K562 (cell line): ENCODE measurements around the gene B3GNT9. TPM values are rescaled to one million over a fixed set of nuclear protein-coding genes. Genes with fewer than 3 reads are reported as not detected.

ENCODE experiments used
- ATAC-seq: fragments of 200-7000 bp; cut with Tn5 transposase; 3 replicates; pipeline ENCODE4 v1.9.1; 2020; ENCODE audit warnings: moderate library complexity
- BruUV-seq: library from RNA; stranded (reverse); fragments of 400-500 nt; replicated peaks from 2 replicates; lab custom pipeline; 2021; lab: Mats Ljungman, UMichigan
- CTCF ChIA-PET: fragments of 300-600 bp; formaldehyde crosslinking; extraction: SDS; loops from one replicate; lab custom pipeline; 2021; ENCODE audit warnings: low intra/inter-chr PET ratio; lab: Yijun Ruan, JAX
- POLR2A ChIA-PET: fragments of 300-600, 350-650 bp; sonication (Branson Sonifier 250); formaldehyde crosslinking; extraction: SDS; loops from one replicate; lab custom pipeline; 2021; ENCODE audit warnings: antibody characterized with exemption, inconsistent platforms; lab: Yijun Ruan, JAX
- DNase-seq, 4 experiments: peaks; one replicate each; pipeline versions ENCODE4 v3.0.0 to v3.0.0-alpha.2; 2011 to 2018; ENCODE audit warnings: low spot score in 3 of 4, mixed read lengths in 3 of 4; ENCODE audit errors: extremely low read depth in 1 of 4
- FAIRE-seq: peaks from 2 replicates; lab custom pipeline; 2011; peaks lifted over from hg19 to GRCh38; lab: Jason Lieb, UNC
- H2AFZ ChIP-seq: 2 replicates; pipeline ENCODE4 v1.6.0; 2011; ENCODE audit warnings: low read depth, low read length, control low read depth, inconsistent platforms
- H3K27ac ChIP-seq: fragments of 200-600 bp; 3 replicates; pipeline ENCODE4 v1.8.0; 2011; ENCODE audit warnings: low read depth, mild to moderate bottlenecking, control low read depth, inconsistent platforms, low read length, moderate library complexity, mixed read lengths; ENCODE audit errors: extremely low read depth
- H3K27me3 ChIP-seq, 2 experiments: fragments of 300-600 bp in 1 of 2; 2 replicates in 1 of 2; 3 replicates in 1 of 2; pipeline versions ENCODE4 v1.6.0 to v1.8.0; 2011; ENCODE audit warnings: inconsistent platforms in 2 of 2, low read length in 2 of 2, mild to moderate bottlenecking in 1 of 2, mixed read lengths in 1 of 2, moderate library complexity in 1 of 2; ENCODE audit not compliant: control insufficient read depth in 2 of 2, insufficient read depth in 2 of 2
- H3K36me3 ChIP-seq: fragments of 300-600 bp; 3 replicates; pipeline ENCODE4 v1.8.0; 2011; ENCODE audit warnings: mild to moderate bottlenecking, low read length, inconsistent platforms; ENCODE audit not compliant: control insufficient read depth, insufficient read depth
- H3K4me1 ChIP-seq, 2 experiments: fragments of 200-600 bp in 1 of 2; replicated peaks in 1 of 2; 2 replicates in 1 of 2; 3 replicates in 1 of 2; pipeline versions ENCODE4 v1.5.1 to v1.8.0; 2011; ENCODE audit warnings: inconsistent platforms in 2 of 2, low read length in 2 of 2, mild to moderate bottlenecking in 1 of 2, mixed read lengths in 1 of 2, moderate library complexity in 1 of 2; ENCODE audit not compliant: control insufficient read depth in 2 of 2, insufficient read depth in 2 of 2
- H3K4me2 ChIP-seq: 2 replicates; pipeline ENCODE4 v1.6.1; 2011; ENCODE audit warnings: low read length, control low read depth, inconsistent platforms, mixed read lengths; ENCODE audit not compliant: insufficient read depth
- H3K4me3 ChIP-seq: fragments of 200-600 bp; sonication (generic), shearing (Covaris generic); 2 replicates; pipeline ENCODE4 v1.5.1; 2016; ENCODE audit warnings: control low read depth, inconsistent platforms
- H3K79me2 ChIP-seq: fragments of 200-600 bp; 3 replicates; pipeline ENCODE4 v1.8.0; 2011; ENCODE audit warnings: low read length, inconsistent platforms; ENCODE audit not compliant: control insufficient read depth, insufficient read depth
- H3K9ac ChIP-seq, 2 experiments: 2 replicates each; pipeline versions ENCODE4 v1.6.0 to v1.6.1; 2011; ENCODE audit warnings: low read depth in 2 of 2, low read length in 2 of 2, control low read depth in 1 of 2, inconsistent platforms in 1 of 2, mild to moderate bottlenecking in 1 of 2, mixed read lengths in 1 of 2; ENCODE audit not compliant: insufficient read depth in 1 of 2
- H3K9me1 ChIP-seq: one replicate; pipeline ENCODE4 v1.6.0; 2011; ENCODE audit warnings: inconsistent platforms, mild to moderate bottlenecking, low read length, moderate library complexity; ENCODE audit not compliant: control insufficient read depth, insufficient read depth
- H3K9me3 ChIP-seq: replicated peaks from 2 replicates; pipeline ENCODE4 v1.5.1; 2011; ENCODE audit warnings: low read depth, low read length, inconsistent platforms; ENCODE audit not compliant: control insufficient read depth, insufficient read depth
- H4K20me1 ChIP-seq: replicated peaks from 2 replicates; pipeline ENCODE4 v1.6.1; 2011; ENCODE audit warnings: low read length, inconsistent platforms, mixed read lengths; ENCODE audit not compliant: control insufficient read depth, insufficient read depth
- CCNT2 ChIP-seq: IDR thresholded peaks from 2 replicates; pipeline ENCODE4 v1.6.1; 2011; ENCODE audit warnings: borderline replicate concordance, low read depth, mild to moderate bottlenecking, moderate library complexity, mixed read lengths, low read length; ENCODE audit not compliant: insufficient read length; ENCODE audit errors: extremely low read depth
- DNMT1 ChIP-seq: fragments of 450-650 bp; IDR thresholded peaks from 2 replicates; pipeline ENCODE4 v1.6.1; 2016; ENCODE audit warnings: antibody characterized with exemption, mild to moderate bottlenecking
- EZH2 ChIP-seq: IDR thresholded peaks from 2 replicates; pipeline ENCODE4 v1.6.1; 2012; ENCODE audit warnings: low read depth, mild to moderate bottlenecking, inconsistent platforms, low read length, borderline replicate concordance
- HMGN3 ChIP-seq: IDR thresholded peaks from 2 replicates; pipeline ENCODE4 v1.6.1; 2011; ENCODE audit warnings: borderline replicate concordance, low read depth, mild to moderate bottlenecking, mixed read lengths, low read length; ENCODE audit not compliant: insufficient read length; ENCODE audit errors: extremely low read depth
- MYNN ChIP-seq, 2 experiments: sonication (generic); formaldehyde crosslinking in 1 of 2; IDR thresholded peaks; 2 replicates each; pipeline versions ENCODE4 v1.5.0 to v1.6.1; 2016 to 2020; ENCODE audit warnings: antibody characterized with exemption in 1 of 2, missing genetic modification reagents in 1 of 2
- USF2 ChIP-seq: sonication (generic); formaldehyde crosslinking; IDR thresholded peaks from 2 replicates; pipeline ENCODE4 v1.5.0; 2020; ENCODE audit warnings: missing genetic modification reagents
- ZBTB40 ChIP-seq, 2 experiments: fragments of 450-650 bp in 1 of 2; sonication (generic) in 1 of 2; formaldehyde crosslinking in 1 of 2; IDR thresholded peaks; 2 replicates each; pipeline versions ENCODE4 v1.7.1 to v1.9.0; 2016 to 2022; ENCODE audit warnings: inconsistent platforms in 1 of 2, mild to moderate bottlenecking in 1 of 2, missing genetic modification reagents in 1 of 2
- ZFP30 ChIP-seq: fragments of 250-450 bp; sonication (Bioruptor Pico); IDR thresholded peaks from 2 replicates; pipeline ENCODE4 v1.8.0; 2022; ENCODE audit warnings: moderate library complexity, mild to moderate bottlenecking, inconsistent platforms, borderline replicate concordance
- ZNF507 ChIP-seq: conservative IDR thresholded peaks from 2 replicates; pipeline ENCODE4 v1.6.1; 2017; ENCODE audit warnings: missing genetic modification characterization, missing compliant biosample characterization
- WGBS: fragments of 100-300 bp; shearing (Covaris generic); methylation state at CpG from one replicate; pipeline ENCODE4 v1.1.6; 2016; ENCODE audit warnings: low coverage, mixed read lengths; ENCODE audit not compliant: insufficient coverage; ENCODE audit errors: missing lambda C conversion rate; 5-methylcytosine and 5-hydroxymethylcytosine counted together
- in situ Hi-C: fragments of 300-500 bp; cut with MboI; formaldehyde crosslinking; loops from 4 replicates; pipeline ENCODE4 v1.15.0; 2018; ENCODE audit warnings: inconsistent platforms, mixed read lengths
- intact Hi-C: fragments of 100-400 bp; cut with micrococcal nuclease; formaldehyde crosslinking; loops from 2 replicates; pipeline ENCODE4 v1.14.2; 2022
- polyA plus RNA-seq, 8 experiments: library from polyadenylated mRNA; depleted of rRNA in 4 of 8; stranded (reverse) in 5 of 8; unstranded in 3 of 8; fragments of >200 nt; fragmentation: Nextera tagmentation in 2 of 8; fragmentation: Illumina TruSeq in 1 of 8; extraction: Ambion mirVana in 2 of 8; extraction: Trizol in 1 of 8; gene quantifications; 2 replicates each; pipeline versions ENCODE4 v1.2.1 to v1.2.3, GENCODE V29; 2011 to 2014; ENCODE audit warnings: inconsistent platforms in 1 of 8, missing spikeins in 1 of 8
- total RNA-seq, 7 experiments: library from RNA; depleted of rRNA in 6 of 7; stranded (reverse); fragments of >200 nt in 6 of 7; fragmentation: Illumina TruSeq in 2 of 7; extraction: Trizol in 2 of 7; gene quantifications; 2 replicates each; pipeline versions ENCODE4 v1.2.1 to v1.2.3, GENCODE V29; 2011 to 2021; ENCODE audit warnings: low replicate concordance in 1 of 7

Gene B3GNT9
- total and polyA plus RNA-seq, 9 of the 15 experiments (the other 6 are each of a cell fraction or from before 2014, with no cell fraction given), result 0.01 to 1.8 (median 1.1) TPM; not detected in 1

- Histone ChIP-seq H3K4me2 (no peak overlapping the region), H2AFZ (no peak overlapping the region), H4K20me1 (peaks cover 11% of the 10 kb centered on the region), H3K36me3 (peaks cover 11% of the 10 kb centered on the region), H3K9ac (no peak overlapping the region; a peak in 1 of 4 replicates), H3K9me1 (no peaks in the 10 kb centered on the region), H3K4me1 (peaks cover 33 to 72% of the 10 kb centered on the region in 2 experiments), H3K27ac (no peak overlapping the region), H3K27me3 (no peaks in the 10 kb centered on the region), H3K79me2 (peaks cover 26% of the 10 kb centered on the region), H3K4me3 (no peak overlapping the region), H3K9me3 (no peaks in the 10 kb centered on the region)
- WGBS, result 79% methylated on average over 14 of the region's 15 CpGs
- ChIA-PET POLR2A (interaction anchor here (1.0 kb wide), 1 partner anchor 12 kb away, joined by 3 read pairs; no protein-coding TSS in a partner anchor), CTCF (no interaction called here)
- DNase-seq (no peak), ATAC-seq (no peak), FAIRE-seq (no peak)
- BruUV-seq, result no TSS peak
- intact Hi-C loops, result loop anchor here (10.0 kb wide), 2 partner anchors 174 to 234 kb away; no protein-coding TSS in a partner anchor
- in situ Hi-C loops, result no loop called here
- TF ChIP-seq DNMT1 (no peak), ZNF507 (tag) (no peak), ZBTB40 (IDR thresholded peaks at IDR 0.05) (no peak), ZBTB40 (CRISPR knock-in tag; IDR thresholded peaks at IDR 0.05) (no peak), MYNN (IDR thresholded peaks at IDR 0.05) (no peak), MYNN (CRISPR knock-in tag; IDR thresholded peaks at IDR 0.05) (no peak), ZFP30 (CRISPR knock-in tag) (no peak), USF2 (no peak), HMGN3 (no peak), CCNT2 (no peak), EZH2 (no peak)
Measured at GRCh38 chr16:67188798-67189197, 38.0 kb upstream of the B3GNT9 start.
